H1 (cell line): ENCODE data around the gene HS6ST1. TPM values are rescaled to one million over a fixed set of nuclear protein-coding genes. Genes with fewer than 3 reads are reported as not detected.

Experiments used
- CTCF ChIA-PET: fragments of 300-600 bp; sonication (Branson Sonifier 250); formaldehyde crosslinking; loops from one replicate; lab custom pipeline; 2021; ENCODE audit not compliant: partially characterized antibody; lab: Charles Lee
- POLR2A ChIA-PET: fragments of 300-600 bp; sonication (Branson Sonifier 250); formaldehyde crosslinking; loops from one replicate; lab custom pipeline; 2021; ENCODE audit warnings: inconsistent platforms; ENCODE audit not compliant: partially characterized antibody; lab: Charles Lee
- DNase-seq, 2 experiments: peaks; one replicate each; pipeline versions ENCODE4 v3.0.0 to v3.0.0-alpha.2; 2010 to 2022; ENCODE audit warnings: low spot score in 2 of 2, low read depth in 1 of 2, mixed read lengths in 1 of 2
- FAIRE-seq: peaks from 2 replicates; lab custom pipeline; 2011; peaks lifted over from hg19 to GRCh38; lab: Jason Lieb, UNC
- H2AFZ ChIP-seq: 2 replicates; pipeline ENCODE4 v1.8.1; 2012; ENCODE audit warnings: low read length, inconsistent platforms
- H2AK5ac ChIP-seq: 2 replicates; pipeline ENCODE4 v1.6.1; 2013; ENCODE audit warnings: low read depth, low read length
- H2BK120ac ChIP-seq: replicated peaks from 2 replicates; pipeline ENCODE3; 2013; ENCODE audit warnings: low read depth, low read length, inconsistent platforms
- H2BK12ac ChIP-seq: 2 replicates; pipeline ENCODE4 v1.6.1; 2013; ENCODE audit warnings: low read depth, low read length
- H2BK15ac ChIP-seq: 2 replicates; pipeline ENCODE4 v1.6.1; 2013; ENCODE audit warnings: low read length
- H2BK20ac ChIP-seq: 2 replicates; pipeline ENCODE4 v1.6.1; 2013; ENCODE audit warnings: low read length
- H2BK5ac ChIP-seq: 2 replicates; pipeline ENCODE4 v1.6.1; 2013; ENCODE audit warnings: low read depth, low read length
- H3K14ac ChIP-seq: 2 replicates; pipeline ENCODE4 v1.6.1; 2013; ENCODE audit warnings: inconsistent platforms; ENCODE audit not compliant: insufficient read length
- H3K18ac ChIP-seq: 2 replicates; pipeline ENCODE4 v1.6.1; 2013; ENCODE audit warnings: low read length; ENCODE audit errors: extremely low read depth
- H3K23ac ChIP-seq: 2 replicates; pipeline ENCODE4 v1.6.1; 2013; ENCODE audit warnings: inconsistent platforms; ENCODE audit not compliant: insufficient read length
- H3K23me2 ChIP-seq: 2 replicates; pipeline ENCODE4 v1.6.1; 2013; ENCODE audit warnings: low read depth, low read length
- H3K27ac ChIP-seq: 2 replicates; pipeline ENCODE4 v1.6.1; 2011; ENCODE audit warnings: low read depth, low read length, inconsistent platforms
- H3K27me3 ChIP-seq, 4 experiments: replicated peaks in 1 of 4; 1 replicate in 1 of 4; 2 replicates in 3 of 4; pipeline versions ENCODE4 v1.6.1 to v1.8.1; 2011 to 2013; ENCODE audit warnings: low read length in 3 of 4, mild to moderate bottlenecking in 3 of 4, inconsistent platforms in 2 of 4, mixed read lengths in 2 of 4, moderate library complexity in 1 of 4; ENCODE audit not compliant: control insufficient read depth in 3 of 4, insufficient read depth in 3 of 4; ENCODE audit errors: extremely low read depth in 1 of 4
- H3K36me3 ChIP-seq, 4 experiments: 2 replicates each; pipeline versions ENCODE4 v1.6.1 to v1.8.1; 2011 to 2013; ENCODE audit warnings: mild to moderate bottlenecking in 4 of 4, low read length in 3 of 4, moderate library complexity in 2 of 4, control low read depth in 1 of 4, inconsistent platforms in 1 of 4; ENCODE audit not compliant: insufficient read depth in 4 of 4, control insufficient read depth in 2 of 4
- H3K4ac ChIP-seq: replicated peaks from 2 replicates; pipeline ENCODE3; 2013; ENCODE audit warnings: low read length, low read depth, mixed read lengths, inconsistent platforms; ENCODE audit not compliant: insufficient read length
- H3K4me1 ChIP-seq, 4 experiments: replicated peaks in 1 of 4; 1 replicate in 1 of 4; 2 replicates in 3 of 4; pipeline versions ENCODE4 v1.6.1 to v1.8.1; 2011 to 2013; ENCODE audit warnings: low read length in 3 of 4, inconsistent platforms in 2 of 4, mixed read lengths in 1 of 4; ENCODE audit not compliant: insufficient read depth in 4 of 4, control insufficient read depth in 3 of 4
- H3K4me2 ChIP-seq, 2 experiments: 2 replicates each; pipeline versions ENCODE4 v1.6.1 to v1.8.1; 2011 to 2013; ENCODE audit warnings: low read depth in 2 of 2, low read length in 2 of 2, control low read depth in 1 of 2, inconsistent platforms in 1 of 2, mild to moderate bottlenecking in 1 of 2; ENCODE audit not compliant: insufficient read depth in 1 of 2
- H3K4me3 ChIP-seq, 4 experiments: fragments of 200-600, 300-600 bp in 1 of 4; sonication (generic), shearing (Covaris generic), sonication (Bioruptor Twin) in 1 of 4; 2 replicates each; pipeline versions ENCODE4 v1.5.1 to v1.8.1; 2011 to 2016; ENCODE audit warnings: low read length in 4 of 4, low read depth in 3 of 4, control low read depth in 2 of 4, inconsistent platforms in 2 of 4, mild to moderate bottlenecking in 2 of 4, mixed read lengths in 1 of 4, moderate library complexity in 1 of 4; ENCODE audit not compliant: insufficient read depth in 2 of 4; ENCODE audit errors: extremely low read depth in 1 of 4
- H3K56ac ChIP-seq: replicated peaks from 2 replicates; pipeline ENCODE3; 2013; ENCODE audit warnings: low read depth, mild to moderate bottlenecking, mixed read lengths, low read length, inconsistent platforms; ENCODE audit not compliant: insufficient read length
- H3K79me1 ChIP-seq: 2 replicates; pipeline ENCODE4 v1.6.1; 2013; ENCODE audit warnings: low read depth, low read length, control low read depth
- H3K79me2 ChIP-seq, 2 experiments: 2 replicates each; pipeline versions ENCODE4 v1.6.1 to v1.8.1; 2012 to 2013; ENCODE audit warnings: low read length in 2 of 2, mild to moderate bottlenecking in 2 of 2, inconsistent platforms in 1 of 2; ENCODE audit not compliant: insufficient read depth in 2 of 2, control insufficient read depth in 1 of 2
- H3K9ac ChIP-seq, 4 experiments: replicated peaks in 1 of 4; 1 replicate in 1 of 4; 2 replicates in 3 of 4; pipeline versions ENCODE4 v1.6.1 to v1.8.1; 2011 to 2013; ENCODE audit warnings: low read depth in 3 of 4, low read length in 3 of 4, control low read depth in 2 of 4, mild to moderate bottlenecking in 2 of 4, moderate library complexity in 2 of 4, inconsistent platforms in 1 of 4; ENCODE audit errors: extremely low read depth in 1 of 4
- H3K9me3 ChIP-seq, 2 experiments: 2 replicates each; pipeline versions ENCODE4 v1.6.1 to v1.8.1; 2012 to 2013; ENCODE audit warnings: mild to moderate bottlenecking in 2 of 2, moderate library complexity in 2 of 2, control low read depth in 1 of 2, inconsistent platforms in 1 of 2, low read depth in 1 of 2, low read length in 1 of 2, mixed read lengths in 1 of 2; ENCODE audit not compliant: insufficient read depth in 2 of 2
- H4K20me1 ChIP-seq, 2 experiments: replicated peaks in 1 of 2; 2 replicates each; pipeline versions ENCODE3 to v1.8.1; 2011 to 2013; ENCODE audit warnings: inconsistent platforms in 2 of 2, low read length in 2 of 2, mild to moderate bottlenecking in 1 of 2; ENCODE audit not compliant: insufficient read depth in 2 of 2, control insufficient read depth in 1 of 2
- H4K5ac ChIP-seq: 2 replicates; pipeline ENCODE4 v1.6.1; 2013; ENCODE audit warnings: low read length, low read depth, mixed read lengths, inconsistent platforms; ENCODE audit not compliant: insufficient read length
- H4K8ac ChIP-seq: 2 replicates; pipeline ENCODE4 v1.8.0; 2013; ENCODE audit warnings: mild to moderate bottlenecking, moderate library complexity, low read length, inconsistent platforms; ENCODE audit not compliant: insufficient read depth; ENCODE audit errors: extremely low read depth
- H4K91ac ChIP-seq: replicated peaks from 2 replicates; pipeline ENCODE3; 2013; ENCODE audit warnings: low read length, mixed read lengths, inconsistent platforms; ENCODE audit not compliant: insufficient read length
- BRCA1 ChIP-seq: IDR thresholded peaks from 2 replicates; pipeline ENCODE4 v1.6.1; 2012; ENCODE audit warnings: low read depth, low read length, improper control_type of control experiment
- CBX5 ChIP-seq: fragments of 300-800, 300-1000 bp; sonication (generic); IDR thresholded peaks from 2 replicates; pipeline ENCODE4 v1.7.1; 2016; ENCODE audit warnings: antibody characterized with exemption, low read length, low read depth
- FOSL1 ChIP-seq: IDR thresholded peaks from 2 replicates; pipeline ENCODE4 v1.6.1; 2011; ENCODE audit warnings: mild to moderate bottlenecking, low read depth, low read length, moderate library complexity; ENCODE audit not compliant: insufficient read depth
- SAP30 ChIP-seq: fragments of 300-600 bp; sonication (generic); IDR thresholded peaks from 2 replicates; pipeline ENCODE4 v1.7.1; 2012; ENCODE audit warnings: low read length, moderate library complexity, mild to moderate bottlenecking, inconsistent platforms; ENCODE audit not compliant: insufficient read depth, insufficient replicate concordance
- SRF ChIP-seq: IDR thresholded peaks from 2 replicates; pipeline ENCODE4 v1.6.1; 2011; ENCODE audit warnings: mild to moderate bottlenecking, low read depth, low read length, moderate library complexity
- TAF7 ChIP-seq: optimal IDR thresholded peaks from 2 replicates; pipeline ENCODE3; 2011; ENCODE audit warnings: low read depth, mild to moderate bottlenecking, inconsistent platforms, low read length, moderate library complexity, borderline replicate concordance
- WGBS, 2 experiments: shearing (Covaris generic) in 1 of 2; methylation state at CpG; one replicate each; pipeline versions ENCODE4 v1.1.6 to v1.1.7; 2013 to 2015; ENCODE audit warnings: low lambda C conversion rate in 2 of 2, mixed read lengths in 2 of 2, inconsistent platforms in 1 of 2, low coverage in 1 of 2, missing lambda C conversion rate in 1 of 2; ENCODE audit not compliant: insufficient replicate concordance in 2 of 2, insufficient coverage in 1 of 2, insufficient read length in 1 of 2; ENCODE audit errors: extremely low coverage in 1 of 2, missing lambda C conversion rate in 1 of 2; 5-methylcytosine and 5-hydroxymethylcytosine counted together
- polyA plus RNA-seq, 7 experiments: library from polyadenylated mRNA; depleted of rRNA in 3 of 7; stranded (reverse) in 5 of 7; unstranded in 2 of 7; fragments of >200 nt in 5 of 7; fragments of 200-250 nt in 2 of 7; gene quantifications; 1 replicate in 5 of 7; 2 replicates in 1 of 7; 4 replicates in 1 of 7; pipeline versions ENCODE4 v1.2.1 to v1.2.3, GENCODE V29; 2011 to 2013; ENCODE audit warnings: missing spikeins in 2 of 7, mixed read lengths in 2 of 7
- total RNA-seq: library from RNA; stranded (reverse); fragmentation: NEBNext Ultra II Directional; extraction: Animal tissue kit (Norgen Biotek cat#: 25700); gene quantifications from 2 replicates; pipeline ENCODE4 v1.2.1, GENCODE V29; 2021
- TF ChIP-seq, protein P1 (sequence below): IDR thresholded peaks from 2 replicates; pipeline ENCODE4 v1.6.1; 2012; ENCODE audit warnings: low read length, inconsistent platforms
- TF ChIP-seq, protein P2 (sequence below): IDR thresholded peaks from 2 replicates; pipeline ENCODE4 v1.6.1; 2011; ENCODE audit warnings: low read length, improper control_type of control experiment

Gene HS6ST1
- total and polyA plus RNA-seq, 2 of the 8 experiments (the other 6 are each of a cell fraction or from before 2014, with no cell fraction given) = 37.4 to 74.6 TPM

DNA sequence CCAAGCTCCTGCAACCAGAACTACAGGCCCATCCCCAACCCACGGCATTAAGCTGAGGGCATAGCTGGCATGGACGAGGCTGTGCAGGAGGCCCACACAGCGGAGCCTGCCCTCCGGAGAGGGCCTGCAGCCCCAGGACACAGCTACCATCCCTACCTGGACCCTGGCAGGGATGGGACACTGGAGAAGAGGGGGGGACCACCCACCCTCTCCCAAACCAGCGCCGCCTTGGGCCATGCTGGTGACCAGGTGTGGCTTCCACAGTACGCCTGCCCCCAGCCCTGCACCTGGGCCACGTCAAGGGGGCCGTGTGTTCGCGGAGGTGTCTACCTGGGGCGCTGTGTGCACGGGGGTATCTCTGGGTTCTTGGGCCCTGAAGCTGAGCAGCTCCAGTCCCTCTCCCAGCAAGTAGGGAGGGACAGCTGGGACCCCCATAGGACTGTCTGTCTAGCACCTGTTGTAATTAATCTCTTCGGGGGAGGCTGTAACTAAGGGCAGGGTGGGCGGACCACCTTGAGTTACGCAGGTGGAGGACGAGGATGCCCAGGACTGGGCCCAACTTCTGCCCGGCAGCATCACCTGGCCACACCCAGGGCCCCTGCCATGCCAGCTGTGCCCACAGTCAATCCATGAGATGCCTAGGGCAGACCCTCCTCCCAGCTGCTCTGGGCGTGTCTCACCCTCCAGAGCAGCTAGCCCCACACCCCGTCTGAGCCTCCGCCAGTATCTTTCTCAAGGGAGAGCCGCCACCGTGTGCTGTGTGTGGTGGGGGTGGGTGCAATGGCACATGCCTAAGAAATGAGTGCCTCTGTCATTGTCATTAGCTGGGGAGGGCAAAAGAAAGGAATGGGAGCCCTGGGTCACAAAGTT is 18.3 kb downstream of the HS6ST1 start:
- H2AK5ac ChIP-seq = no peak overlapping the region
- H2BK120ac ChIP-seq = no peak overlapping the region
- H2BK12ac ChIP-seq = no peak overlapping the region
- H3K79me2 ChIP-seq = peaks cover 15 to 100% of the 10 kb centered on the region in 2 experiments
- no peaks in the 10 kb centered on the region for H3K27me3 ChIP-seq
- no peak overlapping the region for H3K56ac ChIP-seq
- FAIRE-seq = no peak
- peaks cover 57 to 64% of the 10 kb centered on the region in 2 experiments for H4K20me1 ChIP-seq
- no peak overlapping the region for H3K4me2 ChIP-seq
- no peak overlapping the region for H2BK15ac ChIP-seq
- H2BK20ac ChIP-seq = no peak overlapping the region
- H3K79me1 ChIP-seq = peaks cover 62% of the 10 kb centered on the region
- H3K23me2 ChIP-seq = no peaks in the 10 kb centered on the region
- no peaks in the 10 kb centered on the region for H3K9me3 ChIP-seq
- no peak overlapping the region for H3K27ac ChIP-seq
- H4K5ac ChIP-seq = no peak overlapping the region
- H3K4me3 ChIP-seq = no peak overlapping the region
- H3K36me3 ChIP-seq = no peaks in the 10 kb centered on the region; a peak in 1 of 8 replicates
- ChIA-PET CTCF (interaction anchor here (0.6 to 1.8 kb wide), 8 partner anchors 9 to 78 kb away, joined by 3 to 5 read pairs (median 3); no protein-coding TSS in a partner anchor), POLR2A (interaction anchor here (1.1 to 1.7 kb wide), 4 partner anchors 9 to 21 kb away, joined by 3 to 5 read pairs (median 3); no protein-coding TSS in a partner anchor)
- peaks cover 0 to 30% (median 8%) of the 10 kb centered on the region in 4 experiments; a peak in 6 of 7 replicates for H3K4me1 ChIP-seq
- no peak overlapping the region for H3K14ac ChIP-seq
- no peak overlapping the region for H3K18ac ChIP-seq
- no peak for DNase-seq
- no peak overlapping the region for H2AFZ ChIP-seq
- H3K23ac ChIP-seq = no peak overlapping the region
- H3K4ac ChIP-seq = no peak overlapping the region
- H4K8ac ChIP-seq = no peak overlapping the region; the same call in 1 of the 2 replicates
- no peak overlapping the region; a peak in 2 of 7 replicates for H3K9ac ChIP-seq
- WGBS, 2 experiments = 88% methylated on average over 21 of the region's 23 CpGs; no CpG with 5 or more reads in 1 of the 2 experiments
- no peak overlapping the region for H4K91ac ChIP-seq
- H2BK5ac ChIP-seq = no peak overlapping the region
- TF ChIP-seq TAF7 = no peak
- TF ChIP-seq, protein P1, sequence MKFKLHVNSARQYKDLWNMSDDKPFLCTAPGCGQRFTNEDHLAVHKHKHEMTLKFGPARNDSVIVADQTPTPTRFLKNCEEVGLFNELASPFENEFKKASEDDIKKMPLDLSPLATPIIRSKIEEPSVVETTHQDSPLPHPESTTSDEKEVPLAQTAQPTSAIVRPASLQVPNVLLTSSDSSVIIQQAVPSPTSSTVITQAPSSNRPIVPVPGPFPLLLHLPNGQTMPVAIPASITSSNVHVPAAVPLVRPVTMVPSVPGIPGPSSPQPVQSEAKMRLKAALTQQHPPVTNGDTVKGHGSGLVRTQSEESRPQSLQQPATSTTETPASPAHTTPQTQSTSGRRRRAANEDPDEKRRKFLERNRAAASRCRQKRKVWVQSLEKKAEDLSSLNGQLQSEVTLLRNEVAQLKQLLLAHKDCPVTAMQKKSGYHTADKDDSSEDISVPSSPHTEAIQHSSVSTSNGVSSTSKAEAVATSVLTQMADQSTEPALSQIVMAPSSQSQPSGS = no peak
- TF ChIP-seq SRF = no peak
- TF ChIP-seq BRCA1 = no peak
- no peak for TF ChIP-seq FOSL1
- TF ChIP-seq, protein P2, sequence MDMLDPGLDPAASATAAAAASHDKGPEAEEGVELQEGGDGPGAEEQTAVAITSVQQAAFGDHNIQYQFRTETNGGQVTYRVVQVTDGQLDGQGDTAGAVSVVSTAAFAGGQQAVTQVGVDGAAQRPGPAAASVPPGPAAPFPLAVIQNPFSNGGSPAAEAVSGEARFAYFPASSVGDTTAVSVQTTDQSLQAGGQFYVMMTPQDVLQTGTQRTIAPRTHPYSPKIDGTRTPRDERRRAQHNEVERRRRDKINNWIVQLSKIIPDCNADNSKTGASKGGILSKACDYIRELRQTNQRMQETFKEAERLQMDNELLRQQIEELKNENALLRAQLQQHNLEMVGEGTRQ = no peak
- TF ChIP-seq SAP30 = no peak
- TF ChIP-seq CBX5 = no peak
